Fibroblast of lung (primary cell): Measurements from ENCODE around the gene DLG2.

Experiments used
- CTCF ChIP-seq, 2 donors: IDR thresholded peaks in 1 of 2; conservative IDR thresholded peaks in 1 of 2; 1 replicate in 1 of 2; 2 replicates in 1 of 2; pipeline ENCODE4 v1.5.1; 2011 to 2012; ENCODE audit warnings: low read length in 2 of 2, control low read depth in 1 of 2, inconsistent platforms in 1 of 2, low read depth in 1 of 2, mild to moderate bottlenecking in 1 of 2
- EZH2 ChIP-seq: IDR thresholded peaks from 2 replicates; pipeline ENCODE4 v1.5.1; 2012; ENCODE audit warnings: low read length, control low read depth, mild to moderate bottlenecking; ENCODE audit errors: missing control alignments

- TF ChIP-seq CTCF (conservative IDR thresholded peaks at IDR 0.05 in 1 of 2, IDR thresholded peaks at IDR 0.05 in 1 of 2; ENCODE audit: low read depth in 1 of 2, low read length in 2 of 2) (no peak), EZH2 (no peak)
These were observed 1201.5 kb downstream of the DLG2 start for GRCh38 chr11:84425673-84426072.
